OCI-M2 (cell line): ENCODE data around the gene KRTAP10-7.
"Not testable (repeated sequence)": the region's sequence is repeated elsewhere in the genome, so short reads cannot be mapped to it uniquely, and the experiment has no call there.

Source experiments
- DNase-seq: peaks from one replicate; lab custom pipeline; 2025; ENCODE audit not compliant: unreplicated experiment; lab: John Stamatoyannopoulos, UW

Gene KRTAP10-7

GRCh38 chr21:44628707-44629391, 28.5 kb downstream of the KRTAP10-7 start:
- no peak for DNase-seq

DNA sequence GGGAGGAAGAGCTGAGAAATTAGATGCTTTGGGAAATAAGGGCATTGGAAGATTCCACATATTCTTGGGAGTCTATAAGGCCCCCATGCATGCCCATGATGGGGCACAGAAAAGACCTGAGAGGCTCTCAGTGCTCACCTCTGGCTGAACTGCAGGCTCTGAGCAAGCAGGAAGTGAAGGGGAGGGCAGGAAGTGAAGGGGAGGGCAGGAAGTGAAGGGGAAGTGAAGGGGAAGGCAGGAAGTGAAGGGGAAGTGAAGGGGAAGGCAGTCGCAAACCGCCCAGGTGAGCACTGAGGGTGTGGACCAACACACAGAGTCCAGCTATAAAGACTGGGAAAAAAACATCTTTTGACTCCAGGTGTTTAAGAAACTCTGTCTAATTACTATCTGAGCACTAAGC, 30.0 kb downstream of the KRTAP10-7 start:
- no peak for DNase-seq

DNA sequence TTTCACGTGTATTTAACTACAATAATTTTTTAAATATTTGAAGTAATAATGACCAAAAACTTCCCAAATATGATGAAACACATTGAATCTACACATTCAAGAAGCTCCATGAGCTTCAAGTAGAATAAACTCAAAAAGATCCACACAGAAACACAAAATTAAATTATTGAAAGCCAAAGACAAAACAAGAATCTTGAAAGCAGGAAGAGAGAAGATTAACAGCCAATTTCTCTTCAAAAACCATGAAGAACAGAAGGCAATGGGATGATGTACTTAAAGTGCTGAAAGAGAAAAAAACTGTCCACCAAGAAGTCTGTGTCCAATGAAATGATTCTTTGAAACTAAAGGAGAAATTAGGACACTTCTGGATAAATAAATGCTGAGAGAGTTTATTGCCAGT, 31.7 kb downstream of the KRTAP10-7 start:
- no peak for DNase-seq

GRCh38 chr21:44636209-44637017, 36.0 kb downstream of the KRTAP10-7 start:
- DNase-seq, result no peak

DNA sequence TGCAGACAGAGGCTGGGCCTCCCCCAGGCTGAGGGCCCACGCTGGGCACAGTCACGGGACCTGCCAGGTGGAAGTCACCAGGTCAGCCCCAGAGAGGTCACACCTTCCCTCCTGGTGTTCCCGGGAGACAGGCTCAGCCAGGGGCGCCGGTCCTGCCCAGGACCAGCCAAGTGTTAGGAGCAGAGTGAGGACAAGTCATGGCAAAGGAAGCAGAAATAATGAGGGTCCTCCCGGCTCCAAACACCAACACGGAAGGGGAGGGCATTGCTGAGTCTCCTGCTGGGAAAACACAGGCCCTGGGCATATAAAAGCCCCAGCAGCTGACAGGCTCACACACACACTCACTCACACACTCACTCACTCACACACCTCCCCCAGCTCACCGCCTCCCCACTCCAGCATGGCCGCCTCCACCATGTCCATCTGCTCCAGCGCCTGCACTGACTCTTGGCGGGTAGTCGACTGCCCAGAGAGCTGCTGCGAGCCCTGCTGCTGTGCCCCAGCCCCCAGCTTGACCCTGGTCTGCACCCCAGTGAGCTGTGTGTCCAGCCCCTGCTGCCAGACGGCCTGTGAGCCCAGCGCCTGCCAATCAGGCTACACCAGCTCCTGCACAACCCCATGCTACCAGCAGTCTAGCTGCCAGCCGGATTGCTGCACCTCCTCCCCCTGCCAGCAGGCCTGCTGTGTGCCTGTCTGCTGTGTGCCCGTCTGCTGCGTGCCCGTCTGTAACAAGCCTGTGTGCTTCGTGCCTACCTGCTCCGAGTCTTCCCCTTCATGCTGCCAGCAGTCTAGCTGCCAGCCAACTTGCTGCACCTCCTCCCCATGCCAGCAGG, 36.8 kb downstream of the KRTAP10-7 start, which contains the start of gene KRTAP10-10:
TSS of gene KRTAP10-10 (plus strand) at position 339 of the 833 bp plus-strand sequence. CDS start at position 401, 62 bp downstream.
- DNase-seq, result no peak

DNA sequence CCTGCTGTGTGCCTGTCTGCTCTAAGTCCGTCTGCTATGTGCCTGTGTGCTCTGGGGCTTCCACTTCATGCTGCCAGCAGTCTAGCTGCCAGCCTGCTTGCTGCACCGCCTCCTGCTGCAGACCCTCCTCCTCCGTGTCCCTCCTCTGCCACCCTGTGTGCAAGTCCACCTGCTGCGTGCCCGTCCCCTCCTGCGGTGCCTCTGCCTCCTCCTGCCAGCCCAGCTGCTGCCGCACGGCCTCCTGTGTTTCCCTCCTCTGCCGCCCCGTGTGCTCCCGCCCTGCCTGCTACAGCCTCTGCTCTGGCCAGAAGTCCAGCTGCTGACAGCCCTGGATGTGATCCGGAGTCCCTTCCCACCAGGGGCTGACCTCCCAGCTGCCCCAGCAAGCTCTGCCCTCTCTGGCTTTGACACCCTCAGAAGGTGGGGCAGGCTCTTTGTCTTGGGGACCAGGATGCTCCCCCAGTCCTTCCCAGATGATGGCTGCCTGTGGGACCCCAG, 37.5 kb downstream of the KRTAP10-7 start:
- DNase-seq, result not testable (repeated sequence)

DNA sequence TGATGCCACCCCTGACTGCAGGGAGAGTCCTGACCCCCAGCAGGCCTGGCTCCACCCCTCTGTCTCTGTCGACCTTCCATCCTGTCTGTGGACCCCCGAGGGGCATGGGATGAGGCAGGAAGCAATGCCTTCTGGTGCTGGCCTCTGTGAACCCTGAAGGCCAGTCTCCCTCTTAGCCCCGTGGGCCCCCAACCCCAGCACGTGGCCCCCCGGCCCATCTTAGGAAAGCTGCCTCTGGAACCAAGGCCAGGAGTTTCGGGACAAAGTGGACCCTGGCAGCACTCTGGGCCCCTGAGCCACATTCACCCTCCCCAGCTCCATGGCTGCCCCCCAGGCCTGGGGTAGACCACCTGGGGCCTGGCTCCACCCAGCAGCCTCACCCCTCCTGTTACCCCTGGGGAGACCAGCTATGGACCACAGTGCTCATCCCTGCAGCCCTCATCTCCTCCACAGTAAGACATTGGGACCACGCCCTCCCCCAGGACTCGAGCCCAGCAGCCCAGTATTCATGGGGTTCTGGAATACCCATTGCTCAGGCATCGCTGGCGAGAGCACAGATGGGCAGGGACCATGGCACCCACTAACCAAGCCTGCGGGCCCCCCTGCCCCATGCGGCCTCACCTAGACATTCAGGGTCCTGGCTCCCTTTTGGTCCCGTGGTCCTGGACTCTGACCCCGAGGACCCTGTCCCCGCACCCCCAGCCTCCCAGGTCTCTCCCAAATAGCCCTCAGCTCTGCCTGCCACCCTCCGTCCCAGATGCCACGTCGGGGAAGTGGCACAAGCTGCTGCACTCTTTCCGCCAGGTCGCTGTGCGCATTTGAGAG, 38.3 kb downstream of the KRTAP10-7 start:
- DNase-seq, result not testable (repeated sequence)

DNA sequence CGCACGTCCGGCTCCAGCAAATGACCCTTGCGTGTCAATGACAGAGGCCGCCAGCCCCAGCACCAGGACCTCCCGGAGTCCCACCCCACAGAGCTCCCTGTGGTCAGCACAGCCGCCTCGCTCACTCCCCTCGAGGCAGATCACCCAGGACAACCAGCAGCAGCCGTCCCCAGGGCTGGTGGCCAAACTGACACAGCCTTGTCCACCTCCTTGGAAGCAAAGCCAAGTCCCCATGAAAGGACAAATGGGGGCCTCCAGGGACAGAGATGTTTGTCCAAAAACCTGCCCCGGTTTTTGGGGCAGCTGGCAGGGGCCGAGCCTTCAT, 38.9 kb downstream of the KRTAP10-7 start:
- DNase-seq, result no peak

- DNase-seq, result no peak
Measured at GRCh38 chr21:44640761-44641160, 40.4 kb downstream of the KRTAP10-7 start.

- no peak for DNase-seq
Measured at GRCh38 chr21:44643741-44644310, 43.4 kb downstream of the KRTAP10-7 start.

DNA sequence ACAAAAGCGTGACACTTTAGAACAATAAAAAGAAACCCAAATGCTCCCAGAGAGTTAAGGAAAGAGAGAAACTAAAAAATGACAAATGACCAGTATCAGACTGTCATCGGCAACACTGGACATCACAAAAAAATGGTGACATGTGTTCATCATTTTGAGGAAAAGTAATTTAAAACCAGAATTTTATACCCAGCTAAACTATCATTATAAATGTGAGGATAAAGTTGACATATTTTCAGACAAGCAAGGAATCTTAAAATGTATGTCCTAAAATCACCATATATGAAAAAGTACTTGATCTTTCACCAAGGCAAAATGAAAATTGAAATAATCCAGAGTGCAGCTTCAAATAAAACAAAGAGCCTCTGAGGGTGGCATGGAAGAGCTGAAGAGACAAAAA, 44.5 kb downstream of the KRTAP10-7 start:
- DNase-seq, result no peak

GRCh38 chr21:44646366-44647221, 46.2 kb downstream of the KRTAP10-7 start, which contains the start of gene KRTAP10-11:
KRTAP10-11 (plus strand) TSS chr21:44646414; CDS start chr21:44646459, 45 bp downstream.
- not testable (repeated sequence) for DNase-seq

DNA sequence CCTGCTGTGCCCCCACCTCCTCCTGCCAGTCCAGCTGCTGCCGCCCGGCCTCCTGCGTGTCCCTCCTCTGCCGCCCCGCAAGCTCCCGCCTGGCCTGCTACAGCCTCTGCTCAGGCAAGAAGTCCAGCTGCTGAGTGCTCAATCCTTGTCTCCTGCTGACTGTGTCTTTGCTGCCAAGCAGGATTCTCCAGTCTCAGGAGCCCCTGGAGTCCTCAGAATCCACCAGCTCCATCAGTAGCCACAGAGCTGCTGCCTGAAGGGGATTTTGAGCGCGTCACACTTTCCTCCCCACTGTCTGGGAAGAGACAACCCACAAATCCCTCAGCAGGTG, 46.8 kb downstream of the KRTAP10-7 start:
- DNase-seq, result no peak

- DNase-seq, result no peak
Measured at GRCh38 chr21:44648557-44649311, 48.3 kb downstream of the KRTAP10-7 start.

DNA sequence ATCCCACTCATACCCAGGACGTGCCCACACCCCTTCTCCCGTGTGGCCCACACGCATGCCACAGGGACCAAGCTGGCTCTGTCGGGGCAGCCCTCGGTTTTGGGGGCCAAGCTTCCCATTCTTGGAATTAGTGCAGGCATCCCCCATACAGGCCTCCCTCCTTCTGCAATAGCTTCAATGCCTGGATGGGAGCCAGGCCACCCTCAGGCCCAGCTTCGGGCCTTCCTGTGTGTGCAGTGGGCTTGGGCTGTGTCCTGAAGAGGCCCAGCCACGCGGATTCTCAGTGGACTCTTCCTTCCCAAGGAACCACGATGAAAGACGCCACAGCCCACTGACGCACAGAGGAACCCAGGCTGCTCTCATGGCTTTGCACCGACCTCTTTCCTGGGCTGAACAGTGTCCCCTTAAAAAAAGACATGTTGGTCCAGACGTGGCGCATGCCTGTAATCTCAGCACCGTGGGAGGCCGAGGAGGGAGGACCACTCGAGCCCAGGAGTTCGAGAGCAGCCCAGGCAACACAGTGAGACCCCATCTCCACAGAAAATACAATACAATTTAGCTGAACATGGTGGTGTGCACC, 49.2 kb downstream of the KRTAP10-7 start:
- DNase-seq, result no peak

DNA sequence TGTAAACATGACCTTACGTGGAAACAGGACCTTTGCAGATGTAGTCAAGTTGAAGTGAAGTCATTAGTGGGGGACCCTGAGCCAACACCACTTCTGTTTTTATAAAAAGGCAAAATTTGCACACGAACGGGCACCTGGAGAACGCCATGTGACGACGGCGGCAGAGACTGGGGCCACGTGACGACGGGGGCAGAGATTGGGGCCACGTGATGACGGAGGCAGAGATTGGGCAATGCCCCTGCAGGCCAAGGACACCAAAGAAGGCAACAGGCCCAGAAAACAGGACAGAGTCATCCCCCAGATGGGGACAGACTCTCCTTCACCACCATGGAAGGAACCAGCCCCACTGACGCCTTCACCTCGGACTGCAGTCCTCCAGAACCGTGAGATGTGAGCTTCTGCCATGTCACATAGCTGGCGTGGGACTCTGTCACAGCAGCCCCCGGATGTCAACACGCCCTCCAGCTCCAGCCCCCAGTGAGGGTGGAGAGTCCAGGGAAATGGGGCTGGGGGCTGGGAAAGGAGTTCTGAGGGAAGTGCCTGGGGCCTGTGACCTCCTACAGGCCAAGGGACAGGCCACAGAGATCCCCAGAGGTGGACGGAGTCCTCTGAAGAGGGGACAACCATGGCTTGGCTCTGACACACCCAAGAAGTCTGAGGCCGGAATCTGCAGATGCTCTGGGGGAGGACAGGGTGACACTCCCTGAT, 50.0 kb downstream of the KRTAP10-7 start:
- no peak for DNase-seq

DNA sequence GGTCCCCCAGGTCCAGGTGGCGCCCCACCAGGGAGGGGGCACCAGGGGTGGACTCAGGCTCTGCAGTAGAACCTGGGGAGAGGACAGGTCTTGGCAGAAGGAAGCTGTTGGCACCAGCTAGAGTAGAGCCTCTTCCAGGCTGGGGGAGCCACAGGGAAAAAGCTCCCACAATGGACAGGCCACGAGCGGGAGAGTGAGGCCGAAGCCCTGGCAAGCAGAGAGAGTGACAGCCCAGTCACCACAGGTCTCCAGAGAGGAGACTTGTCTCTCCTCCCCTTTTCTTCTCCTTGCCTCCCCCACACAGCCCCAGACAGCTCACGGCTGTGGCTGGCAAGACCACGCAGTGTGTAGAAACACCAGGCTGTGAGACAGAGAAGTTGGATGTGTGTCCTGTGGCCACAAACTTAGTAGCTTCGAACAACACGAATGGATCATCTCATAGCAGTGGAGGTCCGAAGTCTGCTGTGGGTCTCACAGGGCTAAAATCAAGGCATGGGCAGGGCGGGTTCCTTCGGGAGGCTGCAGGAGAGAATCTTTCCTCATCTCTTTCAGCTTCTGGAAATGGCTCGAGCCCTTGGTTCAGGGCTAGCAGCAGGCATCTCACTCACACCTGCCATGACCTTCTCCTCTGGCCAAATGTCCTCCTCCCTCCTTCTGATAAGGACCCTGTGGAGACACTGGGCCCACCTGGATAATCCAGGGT, 50.7 kb downstream of the KRTAP10-7 start:
- DNase-seq, result no peak
